Neutrophil (primary cell): ENCODE data around the gene RSRC1.

Source experiments
- H3K27ac ChIP-seq: fragments of 200-600 bp; sonication (generic); 2 replicates; pipeline ENCODE4 v1.5.1; 2016; ENCODE audit warnings: mild to moderate bottlenecking, moderate library complexity
- H3K27me3 ChIP-seq: fragments of 200-600 bp; sonication (generic); 2 replicates; pipeline ENCODE4 v1.6.0; 2016; ENCODE audit warnings: mild to moderate bottlenecking
- H3K36me3 ChIP-seq: fragments of 200-600 bp; sonication (generic); 2 replicates; pipeline ENCODE4 v1.5.1; 2017
- H3K4me1 ChIP-seq, 2 experiments: fragments of 200-600 bp in 1 of 2; sonication (generic) in 1 of 2; 1 replicate in 1 of 2; 2 replicates in 1 of 2; pipeline versions ENCODE4 v1.5.1 to v1.6.1; 2013 to 2016; ENCODE audit warnings: low read depth in 1 of 2, low read length in 1 of 2, mild to moderate bottlenecking in 1 of 2, moderate library complexity in 1 of 2; ENCODE audit not compliant: control insufficient read depth in 1 of 2, insufficient read depth in 1 of 2
- H3K4me3 ChIP-seq, 2 experiments: fragments of 200-600 bp in 1 of 2; sonication (generic) in 1 of 2; 1 replicate in 1 of 2; 2 replicates in 1 of 2; pipeline ENCODE4 v1.5.1; 2013 to 2016; ENCODE audit warnings: low read depth in 1 of 2, low read length in 1 of 2, mild to moderate bottlenecking in 1 of 2, moderate library complexity in 1 of 2
- H3K9me3 ChIP-seq: fragments of 200-600 bp; sonication (generic); 2 replicates; pipeline ENCODE4 v1.5.1; 2016
- CTCF ChIP-seq: fragments of 200-600 bp; sonication (generic); IDR thresholded peaks from 2 replicates; pipeline ENCODE4 v1.5.1; 2016; ENCODE audit warnings: antibody characterized with exemption

RSRC1 gene

GRCh38 chr3:158350971-158351370 lies 241.1 kb downstream of the RSRC1 start:
- H3K4me1 ChIP-seq: peaks cover 14% of the 10 kb centered on the region in 2 experiments
- H3K4me3 ChIP-seq: no peak overlapping the region
- H3K9me3 ChIP-seq: no peaks in the 10 kb centered on the region
- H3K27ac ChIP-seq: no peak overlapping the region
- no peak for TF ChIP-seq CTCF
- no peaks in the 10 kb centered on the region for H3K36me3 ChIP-seq
- H3K27me3 ChIP-seq: no peaks in the 10 kb centered on the region

- H3K27ac ChIP-seq: peak overlapping the region; percentile 54
- H3K27me3 ChIP-seq: no peaks in the 10 kb centered on the region
Observed at GRCh38 chr3:158352551-158352950, 242.7 kb downstream of the RSRC1 start.

GRCh38 chr3:158354713-158355112 lies 244.8 kb downstream of the RSRC1 start:
- Histone ChIP-seq H3K4me1 (peaks cover 14% of the 10 kb centered on the region in 2 experiments), H3K4me3 (no peak overlapping the region), H3K36me3 (no peaks in the 10 kb centered on the region), H3K9me3 (no peaks in the 10 kb centered on the region), H3K27ac (no peak overlapping the region), H3K27me3 (no peaks in the 10 kb centered on the region)
- TF ChIP-seq CTCF: no peak

More at GRCh38 chr3:158352551-158352950, 242.7 kb downstream of the RSRC1 start:
- no peak for TF ChIP-seq CTCF
- no peak overlapping the region for H3K4me3 ChIP-seq
- H3K36me3 ChIP-seq: no peaks in the 10 kb centered on the region
- H3K4me1 ChIP-seq: peaks cover 14% of the 10 kb centered on the region in 2 experiments
- no peaks in the 10 kb centered on the region for H3K9me3 ChIP-seq

GRCh38 chr3:158355623-158356588 lies 246.0 kb downstream of the RSRC1 start:
- no peak for TF ChIP-seq CTCF
- peaks cover 14% of the 10 kb centered on the region in 2 experiments for H3K4me1 ChIP-seq

GRCh38 chr3:158359339-158359738 lies 249.4 kb downstream of the RSRC1 start:
- H3K27ac ChIP-seq: no peak overlapping the region
- no peaks in the 10 kb centered on the region for H3K36me3 ChIP-seq
- no peak overlapping the region for H3K4me3 ChIP-seq
- H3K9me3 ChIP-seq: no peaks in the 10 kb centered on the region
- TF ChIP-seq CTCF: no peak
- no peaks in the 10 kb centered on the region for H3K4me1 ChIP-seq
- H3K27me3 ChIP-seq: no peaks in the 10 kb centered on the region

More at GRCh38 chr3:158355623-158356588, 246.0 kb downstream of the RSRC1 start:
- Histone ChIP-seq H3K4me3 (no peak overlapping the region), H3K27me3 (no peaks in the 10 kb centered on the region), H3K36me3 (no peaks in the 10 kb centered on the region), H3K9me3 (no peaks in the 10 kb centered on the region), H3K27ac (no peak overlapping the region)
